Hypothalamus (tissue), 51 donors: Measurements from ENCODE around the gene P3H4.

Source experiments
- DNase-seq, 51 donors: peaks; one replicate each; lab custom pipeline; 2025; lab: John Stamatoyannopoulos, UW

The P3H4 gene

GRCh38 chr17:41796121-41796895 lies 15.4 kb downstream of the P3H4 start:
- DNase-seq: no peak

DNA sequence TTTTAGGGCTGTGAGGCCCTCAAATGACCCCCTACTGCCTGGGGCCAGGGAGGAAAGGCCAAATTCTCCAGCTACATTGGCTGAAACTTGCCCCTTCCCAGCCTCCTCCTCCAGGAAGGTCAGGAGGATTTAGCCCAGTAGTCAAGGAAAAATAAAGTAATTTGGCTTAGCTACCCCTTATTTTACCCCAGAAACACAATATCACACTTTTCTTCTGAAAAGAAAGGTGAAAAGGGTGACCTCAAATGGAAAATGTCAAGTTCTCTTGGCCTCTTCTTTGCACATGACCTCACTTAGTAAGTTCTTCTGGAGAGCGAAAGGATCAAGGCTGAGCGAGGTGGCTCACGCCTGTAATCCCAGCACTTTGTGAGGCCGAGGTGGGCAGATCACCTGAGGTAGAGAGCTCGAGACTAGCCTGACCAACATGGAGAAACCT lies 17.2 kb downstream of the P3H4 start:
- no peak for DNase-seq

- no peak for DNase-seq
Measured at GRCh38 chr17:41793784-41794539, 17.8 kb downstream of the P3H4 start.

DNA sequence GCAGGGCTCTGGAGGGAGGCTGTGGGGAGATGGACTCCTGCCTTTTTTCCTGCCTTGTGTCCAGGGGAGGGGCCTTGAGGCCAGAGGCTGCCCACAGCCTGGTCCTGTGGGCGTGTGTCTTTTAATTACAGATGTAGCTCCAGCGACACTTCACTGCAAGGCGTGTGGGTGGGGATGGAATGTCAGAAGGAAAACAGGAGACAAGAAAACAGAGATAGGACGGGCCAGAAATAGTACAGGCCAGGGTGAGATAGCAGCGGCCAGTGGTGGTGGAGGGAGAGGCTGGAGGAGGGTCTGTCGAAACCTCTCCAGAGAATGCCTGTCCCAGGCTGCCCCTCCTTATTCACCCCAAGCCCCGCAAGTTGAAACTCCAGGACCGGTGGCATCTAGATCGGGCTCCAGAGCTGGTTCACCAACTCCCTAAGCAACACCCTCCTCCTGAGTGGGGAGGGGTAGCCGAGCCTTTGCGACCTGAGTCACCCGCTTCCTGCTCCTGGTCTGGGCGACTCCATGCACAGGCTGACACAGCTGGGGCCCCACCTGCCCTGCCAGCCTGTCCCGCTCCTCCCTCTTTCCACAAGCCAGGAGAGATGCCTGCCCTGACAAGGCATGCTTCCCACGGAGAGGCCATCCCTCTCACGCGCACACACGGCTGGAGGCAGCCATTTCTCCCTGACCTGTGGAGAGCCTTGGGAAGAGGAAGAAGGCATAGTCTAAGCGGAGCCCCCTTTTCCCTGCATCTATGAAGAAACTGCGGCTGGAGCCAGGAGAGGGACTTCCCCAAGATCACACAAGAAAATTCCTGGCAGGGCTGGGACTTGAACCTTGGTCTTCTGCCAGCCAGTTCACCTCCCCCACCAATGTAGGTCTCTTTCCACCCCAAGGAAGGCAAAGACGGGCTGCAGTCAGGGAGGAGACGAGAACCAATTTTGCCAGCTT lies 18.6 kb downstream of the P3H4 start:
- DNase-seq: no peak

GRCh38 chr17:41787021-41787418 lies 24.7 kb downstream of the P3H4 start:
- DNase-seq: no peak

DNA sequence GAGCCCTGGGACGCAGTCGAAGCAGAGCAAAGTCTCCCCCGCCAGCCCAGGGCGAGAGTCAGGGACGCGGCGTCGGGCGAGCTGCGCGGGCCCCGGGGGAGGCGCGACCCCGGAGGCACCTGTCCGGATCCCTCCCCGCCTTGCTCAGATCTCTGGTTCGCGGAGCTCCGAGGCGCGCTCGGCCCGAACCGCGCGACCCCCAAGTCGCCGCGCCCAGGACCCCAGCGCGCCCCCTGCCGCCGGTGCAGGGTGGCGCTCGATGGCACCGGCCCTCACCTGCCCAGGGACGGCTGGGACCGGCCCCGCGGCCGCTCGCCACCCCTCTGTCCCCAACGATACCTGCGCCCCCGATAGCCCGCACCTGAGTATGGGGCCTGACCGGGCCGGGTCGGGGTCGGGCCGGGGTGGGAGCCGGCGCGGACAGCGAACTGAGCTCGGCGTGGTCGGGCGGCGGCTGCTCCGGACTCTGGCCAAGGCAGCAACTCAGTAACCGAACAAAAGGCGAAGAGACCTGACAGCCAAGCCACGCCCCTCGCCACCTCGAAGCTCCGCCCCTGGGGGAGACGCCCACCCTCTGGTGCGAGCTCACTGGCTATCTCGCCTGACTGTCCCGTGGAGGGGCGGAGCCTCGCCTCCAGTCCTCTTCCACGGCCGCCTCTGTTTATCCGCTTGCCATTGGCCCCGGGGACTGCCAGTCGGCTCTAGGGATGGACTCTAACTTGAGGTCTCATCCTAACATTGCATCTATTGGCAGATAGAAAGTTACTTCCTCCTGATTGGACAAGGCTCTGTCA lies 25.3 kb downstream of the P3H4 start, which contains the start of gene JUP:
JUP (minus strand) TSS at position 485 of the 794 bp plus-strand sequence. CDS start 14,857 bp downstream, outside the sequence.
- peak; percentile 65 to 100 (median 96) for DNase-seq

GRCh38 chr17:41785859-41786226 lies 25.9 kb downstream of the P3H4 start:
- peak in 2 of 51 donors; percentile 7 to 17 for DNase-seq

GRCh38 chr17:41785091-41785858 lies 26.5 kb downstream of the P3H4 start:
- no peak for DNase-seq

DNA sequence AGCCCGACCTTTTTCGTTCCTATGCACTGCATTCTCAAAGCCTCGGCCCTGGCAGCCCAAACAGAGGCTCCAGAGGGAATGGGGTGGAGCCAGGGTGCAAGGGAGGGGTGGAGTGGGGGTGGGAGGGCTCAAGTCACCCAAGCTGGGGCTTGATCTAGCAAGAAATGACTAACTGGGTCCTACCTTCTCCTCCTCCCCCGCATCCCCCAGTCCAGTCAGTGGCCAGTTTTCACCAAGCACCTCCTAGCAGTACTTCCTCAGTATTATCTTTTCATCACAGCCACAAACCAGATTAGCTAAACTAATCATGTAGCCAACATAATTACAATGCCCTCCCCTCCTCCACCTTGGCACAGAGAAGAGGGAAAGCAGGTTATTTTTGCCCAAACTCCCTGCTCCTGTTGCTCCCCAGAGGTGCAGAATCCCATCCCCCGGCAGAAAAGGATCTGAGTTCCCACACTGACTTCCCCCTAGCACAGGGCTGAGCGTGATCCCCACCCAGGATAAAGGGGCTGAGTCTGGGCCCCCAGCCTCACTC lies 27.5 kb downstream of the P3H4 start:
- DNase-seq: no peak

DNA sequence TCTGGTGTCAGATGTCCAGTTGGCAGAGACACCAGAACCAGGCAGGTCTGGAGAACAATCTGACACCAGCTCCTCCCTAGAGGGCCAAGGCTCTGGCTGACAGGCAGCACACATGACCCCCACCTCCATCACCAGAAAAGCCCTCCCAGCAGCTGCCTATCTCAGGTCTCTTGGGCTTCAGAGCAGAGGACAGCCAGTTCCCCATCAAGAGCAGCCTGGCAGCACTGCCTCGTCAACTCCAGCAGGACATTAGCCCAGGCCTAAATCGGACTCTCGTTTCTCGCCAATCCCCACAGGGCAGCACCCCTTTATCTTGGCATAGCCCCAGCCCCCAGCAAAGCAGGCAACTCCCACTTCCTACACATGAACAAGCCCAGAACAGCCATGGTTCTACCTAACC lies 29.6 kb downstream of the P3H4 start:
- no peak for DNase-seq

DNA sequence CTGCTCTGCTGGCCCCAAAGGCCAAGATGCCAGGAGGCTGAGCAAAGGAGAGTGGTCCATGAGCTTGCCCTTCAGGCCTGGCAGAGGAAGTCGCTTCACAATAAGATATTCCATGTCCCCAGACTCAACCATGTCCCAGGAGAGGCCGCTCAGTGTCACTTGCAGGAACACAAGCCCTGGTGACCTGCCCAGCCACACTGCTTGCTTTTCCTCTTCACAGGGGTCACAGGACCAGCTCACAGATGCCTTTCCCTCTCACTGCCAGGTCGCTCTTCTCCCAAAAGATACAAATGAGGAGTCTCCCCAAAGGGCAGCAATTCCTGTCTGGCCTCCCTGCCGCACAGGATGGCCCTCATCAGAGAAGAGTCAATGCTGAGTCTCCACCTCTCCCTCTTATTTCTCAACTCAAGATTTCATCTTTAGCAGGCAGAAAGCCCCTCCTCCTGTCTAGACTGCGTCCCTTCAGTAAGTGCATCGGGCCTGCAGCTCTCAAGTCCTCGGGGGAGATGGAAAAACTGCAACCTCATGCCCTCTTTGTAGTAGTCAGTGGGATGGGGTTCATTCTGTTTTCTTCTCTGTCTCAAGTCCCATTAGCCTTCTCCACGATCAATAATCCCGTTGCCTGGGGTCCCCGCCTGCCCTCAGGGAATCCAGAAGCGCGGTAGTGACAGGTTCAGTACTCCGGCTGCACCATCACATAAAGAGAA lies 30.2 kb downstream of the P3H4 start:
- no peak for DNase-seq

DNA sequence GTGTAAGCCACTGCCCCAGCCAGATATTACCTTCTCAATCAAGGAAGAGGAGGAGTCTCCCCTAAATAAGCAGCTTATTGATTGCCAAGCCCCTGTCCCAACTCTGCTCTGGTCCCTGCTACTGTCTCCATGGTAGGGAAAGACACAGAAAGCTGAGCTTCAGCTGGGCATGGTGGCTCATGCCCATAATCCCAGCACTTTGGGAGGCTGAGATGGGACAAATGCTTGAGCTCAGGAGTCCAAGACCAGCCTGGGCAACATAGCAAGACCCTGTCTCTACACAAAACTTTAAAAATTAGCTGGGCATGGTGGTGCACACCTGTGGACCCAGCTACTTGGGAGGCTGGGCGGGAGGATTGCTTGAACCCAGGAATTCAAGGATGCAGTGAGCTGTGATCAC lies 31.8 kb downstream of the P3H4 start:
- DNase-seq: no peak

DNA sequence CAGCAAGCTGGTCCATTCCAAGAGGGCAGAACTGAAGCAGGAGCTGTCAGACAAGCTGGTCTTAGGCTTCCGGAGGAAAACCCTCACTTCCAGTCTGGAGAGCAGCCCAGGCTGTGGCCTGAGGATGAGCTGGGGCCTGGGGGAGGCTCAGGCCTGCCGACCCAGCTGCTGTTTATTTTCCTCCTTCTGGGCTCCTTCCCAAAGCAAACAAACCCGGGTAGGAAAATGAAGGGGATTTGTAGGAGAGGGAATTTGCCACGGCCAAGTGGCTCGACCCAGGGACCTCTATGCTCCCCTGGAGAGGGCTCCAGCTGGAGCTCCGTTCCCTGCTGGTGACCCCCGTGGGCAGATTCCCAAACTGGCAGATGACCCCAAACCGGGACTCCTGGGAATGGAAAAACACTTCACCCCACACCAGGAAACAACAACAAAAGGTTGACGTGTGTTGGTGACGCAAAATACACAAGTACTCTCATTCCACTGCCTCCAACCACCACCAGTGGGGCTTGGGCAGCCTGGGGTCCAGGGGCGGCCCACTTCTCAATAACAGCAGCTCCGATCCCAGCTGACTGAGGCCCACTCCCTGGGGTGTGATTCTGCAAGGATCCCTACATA lies 34.1 kb downstream of the P3H4 start:
- DNase-seq: peak in 34 of 51 donors; percentile 9 to 82 (median 44)

GRCh38 chr17:41777157-41777573 lies 34.6 kb downstream of the P3H4 start:
- peak in 16 of 51 donors; percentile 12 to 65 (median 32) for DNase-seq

GRCh38 chr17:41776262-41776900 lies 35.4 kb downstream of the P3H4 start:
- peak in 9 of 51 donors; percentile 7 to 28 (median 24) for DNase-seq

- peak in 39 of 51 donors; percentile 7 to 81 (median 48) for DNase-seq
Measured at GRCh38 chr17:41775394-41776226, 36.1 kb downstream of the P3H4 start.
